HG02840 (cell line): ENCODE data around the gene IKBKE.

Source experiments
- ATAC-seq: cut with Tn5 transposase; IDR thresholded peaks from one replicate; pipeline ENCODE4 v1.9.1; 2021; ENCODE audit warnings: mild to moderate bottlenecking, moderate library complexity, moderate number of reproducible peaks; ENCODE audit not compliant: unreplicated experiment, low FRiP score

IKBKE gene

DNA sequence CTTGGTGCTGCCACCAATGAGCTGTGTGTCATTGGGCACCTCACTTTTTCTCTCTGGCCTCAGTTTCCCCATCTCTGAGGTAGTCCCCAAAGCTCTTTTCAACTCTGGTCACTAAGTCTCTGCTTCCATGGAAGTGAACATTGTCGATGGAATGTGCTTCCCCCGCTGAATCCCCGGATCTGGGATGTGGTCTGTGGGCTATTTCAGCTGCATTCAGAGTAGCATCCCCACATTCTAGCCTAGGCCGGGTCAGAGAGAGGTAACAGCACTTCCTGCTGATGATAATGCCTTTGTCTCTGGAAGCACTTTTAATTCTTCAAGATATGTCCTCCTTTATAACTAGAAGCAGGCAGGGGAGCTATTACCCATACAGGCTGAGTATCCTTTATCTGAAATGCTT, 66.9 kb downstream of the IKBKE start:
- ATAC-seq = no peak

DNA sequence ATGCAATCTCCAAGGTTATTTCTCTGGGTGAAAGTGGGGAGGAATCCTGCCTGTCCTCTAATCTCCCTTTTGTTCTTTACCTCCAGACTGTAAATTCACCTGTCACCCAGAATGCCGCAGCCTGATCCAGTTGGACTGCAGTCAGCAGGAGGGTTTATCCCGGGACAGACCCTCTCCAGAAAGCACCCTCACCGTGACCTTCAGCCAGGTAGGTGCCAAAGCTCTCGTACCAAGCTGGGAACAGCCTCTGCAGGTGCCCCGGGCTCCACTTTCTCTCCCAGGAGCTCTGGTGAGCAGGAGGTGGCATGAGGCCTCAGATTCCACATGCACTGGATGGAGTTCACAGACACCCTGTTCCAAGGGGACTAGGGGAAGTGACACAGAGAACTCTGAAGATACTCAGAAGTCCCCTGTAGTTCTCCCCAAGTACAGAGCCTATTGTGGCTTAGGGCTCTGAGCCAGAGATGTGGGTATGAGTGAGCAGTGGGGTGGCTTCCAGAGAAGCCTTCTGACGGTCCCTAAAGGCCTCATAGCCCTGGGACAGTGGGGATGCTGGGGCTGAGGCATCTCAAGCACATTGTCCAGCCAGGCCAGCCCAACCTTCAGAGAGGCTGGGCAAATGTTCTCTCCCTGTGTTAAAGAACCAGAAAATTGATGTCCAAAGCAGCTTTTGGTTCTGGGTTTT, 68.0 kb downstream of the IKBKE start:
- ATAC-seq = no peak

DNA sequence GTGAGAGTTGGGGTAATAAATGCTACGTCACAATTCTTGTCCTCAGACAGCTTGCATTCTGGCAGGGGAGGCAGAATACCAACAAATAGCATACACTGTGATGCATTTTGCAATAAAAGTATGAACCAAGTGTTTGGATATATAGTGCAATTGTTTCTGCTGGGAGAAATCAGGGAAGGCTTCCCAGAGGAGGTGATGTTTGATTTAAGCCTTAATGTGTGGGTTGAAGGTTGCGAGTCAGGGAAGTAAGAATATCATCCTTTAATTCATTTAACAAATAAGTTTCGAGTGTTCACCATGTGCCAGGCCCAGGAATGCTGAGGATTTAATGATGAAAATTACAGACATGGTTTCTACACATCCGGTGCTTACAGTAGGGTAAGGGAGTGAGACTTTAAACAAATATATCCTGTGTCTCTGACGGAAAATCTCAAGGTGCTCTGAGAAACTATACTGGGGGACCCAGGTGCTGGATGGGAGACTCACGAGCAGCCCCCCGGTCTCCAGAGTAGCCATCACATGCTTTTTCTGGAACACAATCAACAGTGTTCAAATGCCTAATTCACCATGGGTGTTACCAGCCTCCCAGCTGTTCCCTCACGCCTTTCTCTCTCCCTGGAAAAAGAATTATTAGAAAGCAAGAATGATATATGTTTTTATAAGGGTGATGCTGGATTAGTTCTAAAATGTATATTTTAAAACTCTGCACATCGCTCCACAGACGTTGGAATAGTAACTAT, 68.8 kb downstream of the IKBKE start:
- no peak for ATAC-seq

DNA sequence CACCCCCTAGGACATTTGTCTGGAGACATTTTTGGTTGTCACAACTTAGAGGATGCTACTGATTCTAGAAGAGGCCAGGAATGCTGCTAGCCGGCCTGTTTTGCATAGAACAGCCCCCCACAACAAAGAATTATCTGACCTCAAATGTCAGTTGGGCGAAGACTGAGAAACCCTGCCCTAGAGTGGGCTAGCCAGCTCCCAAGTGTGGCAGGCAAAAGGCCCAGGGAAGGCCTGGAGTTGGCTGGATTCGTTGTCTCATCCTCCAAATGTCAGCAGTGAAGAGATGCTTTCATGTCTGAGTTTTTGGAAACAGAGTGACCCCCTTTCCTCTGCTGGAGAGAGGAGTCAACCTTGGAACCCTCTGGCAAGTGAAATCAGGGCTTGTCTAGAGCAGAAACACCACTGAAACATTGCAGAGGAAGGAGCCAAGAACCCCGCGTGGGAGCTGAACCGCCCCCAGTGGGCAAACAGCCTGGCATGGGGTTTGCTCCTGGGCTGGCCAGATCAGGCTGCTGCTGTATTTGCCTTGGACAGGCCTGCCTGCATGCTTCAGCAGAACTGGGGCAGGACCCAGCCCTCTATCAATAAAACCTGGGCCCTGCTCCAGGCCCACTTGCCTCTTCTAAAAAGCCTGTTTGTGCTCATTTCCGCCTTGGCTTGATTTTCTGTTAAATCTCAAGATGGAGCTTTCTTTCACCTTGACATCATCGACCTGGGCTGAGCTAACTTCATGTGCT, 69.9 kb downstream of the IKBKE start:
- ATAC-seq = no peak

DNA sequence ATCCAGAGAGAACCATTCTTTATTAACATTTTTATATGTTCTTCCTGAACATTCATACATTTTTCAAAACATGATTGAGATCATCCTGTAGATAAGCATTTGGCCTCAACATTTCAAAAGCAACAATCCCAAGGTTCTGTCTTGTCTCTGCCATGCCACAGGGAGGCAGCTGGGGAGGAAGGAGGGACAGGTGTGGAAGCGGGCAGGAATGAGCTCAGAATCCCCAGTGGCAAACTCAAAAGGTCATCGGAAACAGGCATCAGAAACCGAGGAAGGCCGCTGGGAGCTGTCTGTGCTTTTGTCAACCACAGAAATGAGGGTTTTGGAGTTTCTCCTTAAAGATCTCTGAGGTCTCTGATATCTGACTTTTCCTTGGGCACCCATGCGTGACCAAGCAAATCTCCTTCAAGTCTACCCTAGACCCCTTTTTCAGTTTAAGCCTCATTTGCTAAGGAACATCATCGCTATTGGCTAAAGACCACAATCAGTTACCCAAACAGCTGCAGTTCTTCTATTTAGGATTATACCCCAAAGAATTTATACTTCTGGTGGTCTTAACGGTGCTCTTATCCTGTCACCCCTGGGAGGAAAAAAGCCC, 71.1 kb downstream of the IKBKE start:
- ATAC-seq = no peak

DNA sequence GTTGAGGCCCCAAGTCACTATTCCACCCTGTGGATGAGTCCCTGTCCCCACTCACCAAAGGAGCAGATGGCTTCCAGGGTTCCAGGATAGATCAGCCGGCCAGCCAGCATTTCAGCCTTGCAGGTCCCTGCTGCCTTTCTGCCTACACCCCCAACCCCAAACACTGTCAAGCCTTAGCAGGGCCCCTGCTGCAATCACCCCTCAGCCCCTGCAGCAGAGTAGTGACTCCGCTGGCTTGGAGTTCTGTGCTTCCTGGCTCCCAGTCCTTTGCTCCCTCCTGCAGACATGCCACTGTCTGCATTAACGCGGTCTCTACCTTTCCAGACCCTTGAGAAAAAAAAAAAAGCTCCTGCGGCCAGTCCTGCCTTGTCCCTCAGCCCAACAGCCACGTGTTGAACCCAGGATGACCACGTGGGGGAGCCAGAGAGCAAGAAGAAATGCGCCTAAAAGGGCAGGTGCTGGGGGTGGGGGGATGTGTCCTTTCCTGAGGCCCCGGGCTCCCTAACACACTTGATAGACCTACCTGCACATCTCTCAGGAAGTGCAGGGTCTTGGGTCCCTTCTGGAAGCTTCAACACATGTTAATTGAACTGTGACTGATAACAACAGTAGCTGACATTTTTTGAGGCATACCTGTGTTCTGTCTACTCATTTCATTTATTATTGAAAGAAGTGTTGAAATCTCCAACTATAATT, 74.4 kb downstream of the IKBKE start:
- ATAC-seq = no peak

DNA sequence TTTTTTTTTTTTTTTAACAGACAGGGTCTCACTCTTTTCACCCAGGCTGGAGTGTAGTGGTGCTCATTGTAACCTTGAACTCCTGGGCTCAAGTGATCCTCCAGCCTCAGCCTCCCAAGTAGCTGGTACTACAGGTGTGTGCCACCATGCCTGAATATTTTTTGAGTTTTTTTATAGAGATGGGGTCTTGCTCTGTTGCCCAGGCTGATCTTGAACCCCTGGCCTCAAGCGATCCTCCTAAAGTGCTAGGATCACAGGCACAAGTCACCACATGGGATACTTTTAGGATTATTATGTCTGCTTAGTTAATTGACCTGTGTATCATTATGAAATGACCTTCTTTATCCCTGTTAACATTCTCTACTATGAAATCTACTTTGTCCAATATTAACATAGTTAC, 75.1 kb downstream of the IKBKE start:
- no peak for ATAC-seq
